Nasal cavity respiratory epithelium epithelial cell of viscerocranial mucosa (primary cell): ENCODE measurements around the gene WFDC10B. TPM values are rescaled to one million over a fixed set of nuclear protein-coding genes. Genes with fewer than 3 reads are reported as not detected.

Source experiments
- total RNA-seq: library from RNA; depleted of rRNA; stranded (reverse); fragments of >200 nt; gene quantifications from 2 replicates; pipeline ENCODE4 v1.2.3, GENCODE V29; 2014

Gene WFDC10B
- not detected in 2 replicates for total RNA-seq

DNA sequence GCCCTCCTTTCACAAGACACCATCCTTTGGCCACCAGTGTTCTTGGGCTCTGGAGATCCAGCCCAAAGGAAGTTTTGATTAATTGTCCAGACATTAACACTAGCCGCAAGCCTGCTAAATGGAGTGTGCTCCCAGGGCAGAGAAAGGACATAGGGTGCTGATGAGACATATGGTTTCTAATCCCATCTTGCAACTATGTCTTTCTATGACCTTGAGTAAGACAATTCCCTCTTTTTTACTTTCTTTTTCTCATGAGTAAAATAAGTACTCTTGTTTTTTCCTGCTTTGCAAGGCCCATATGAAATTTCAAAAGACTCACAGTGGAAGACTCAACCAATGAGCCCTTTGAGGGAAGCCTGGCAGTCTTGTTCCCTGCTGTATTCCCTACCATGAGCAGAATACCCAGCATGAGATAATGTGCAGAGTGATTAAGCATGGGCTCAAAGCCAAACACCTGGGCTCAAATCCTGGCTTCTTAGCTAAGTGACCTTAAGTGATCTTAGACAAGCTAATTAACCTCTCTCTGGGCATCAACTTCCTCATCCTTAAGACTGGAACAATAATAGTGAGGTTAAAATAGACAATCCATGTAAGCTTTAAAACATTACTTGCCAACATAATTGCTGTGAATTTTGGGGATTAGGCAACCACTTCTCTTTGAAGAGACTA, at the start of gene WFDC10B:
WFDC10B (minus strand) TSS at position 51 of the 669 bp plus-strand sequence. CDS start 19,027 bp downstream, outside the sequence.

DNA sequence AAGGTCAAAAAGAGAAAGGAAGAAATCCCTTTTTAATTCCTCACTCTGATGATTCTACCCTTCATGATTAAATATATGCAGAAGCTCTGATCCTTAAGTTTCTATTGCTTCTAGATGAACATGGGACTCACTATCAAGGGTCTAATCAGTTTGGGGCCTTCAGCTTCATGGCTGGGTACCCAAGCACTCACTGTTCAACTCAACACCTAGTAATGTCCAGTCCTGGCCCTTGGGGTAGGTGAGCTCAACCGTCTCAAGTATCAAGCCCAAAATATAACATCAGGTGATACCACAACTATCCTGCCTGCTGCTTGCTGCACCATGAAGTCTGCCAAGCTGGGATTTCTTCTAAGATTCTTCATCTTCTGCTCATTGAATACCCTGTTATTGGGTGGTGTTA, 17.2 kb upstream of the WFDC10B start, which contains the start of gene SPINT4:
SPINT4 (plus strand) TSS at position 301 of the 400 bp plus-strand sequence; CDS start at position 322, 21 bp downstream.

DNA sequence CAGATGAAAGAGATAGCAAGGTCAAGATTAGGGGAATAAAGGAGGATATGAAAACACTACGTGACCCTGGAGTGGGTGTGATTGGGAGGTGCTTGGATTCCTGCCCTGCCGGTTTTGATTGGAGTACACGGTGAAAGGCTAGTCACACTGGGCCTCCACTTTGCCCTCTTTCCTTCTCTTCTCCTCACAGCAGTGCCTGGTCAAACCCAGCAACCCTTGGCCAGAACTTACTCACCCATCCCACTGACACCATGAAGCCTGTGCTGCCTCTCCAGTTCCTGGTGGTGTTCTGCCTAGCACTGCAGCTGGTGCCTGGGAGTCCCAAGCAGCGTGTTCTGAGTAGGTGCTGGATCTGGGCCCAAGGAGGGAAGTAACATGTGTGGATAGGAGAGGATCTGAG, 2.9 kb downstream of the WFDC10B start, which contains the start of gene WFDC13:
WFDC13 (plus strand) TSS at position 166 of the 400 bp plus-strand sequence; CDS start at position 252, 86 bp downstream.

DNA sequence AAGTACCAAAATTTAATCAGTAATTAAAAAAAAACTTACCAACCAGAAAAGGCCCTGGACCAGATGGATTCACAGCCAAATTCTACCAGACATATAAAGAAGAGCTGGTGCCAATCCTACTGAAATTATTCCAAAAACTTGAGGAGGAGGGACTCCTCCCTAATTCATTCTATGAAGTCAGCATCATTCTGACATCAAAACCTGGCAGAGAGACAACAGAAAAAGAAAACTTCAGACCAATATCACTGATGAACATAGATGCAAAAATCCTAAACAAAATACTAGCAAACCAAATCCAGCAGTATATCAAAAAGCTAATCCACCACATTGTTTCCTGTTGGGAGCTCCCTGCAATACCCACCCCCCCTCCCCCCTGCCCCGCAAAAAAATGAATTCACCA, 34.7 kb downstream of the WFDC10B start, which contains the start of gene WFDC11:
WFDC11 (minus strand) TSS at position 101 of the 400 bp plus-strand sequence. CDS start 19,639 bp downstream, outside the sequence.

Other genes with a start within 250 kb of the WFDC10B start
- 12.0 TPM in 1 of 2 replicates, not detected in the other for gene WFDC2, start 235.3 kb downstream of the WFDC10B start, total RNA-seq
- gene SPINT3, start 189.4 kb downstream of the WFDC10B start, total RNA-seq, result not detected in 2 replicates
- gene WFDC6, start 165.5 kb downstream of the WFDC10B start, total RNA-seq, result not detected in 2 replicates
- gene EPPIN, start 157.6 kb downstream of the WFDC10B start, total RNA-seq, result not detected in 2 replicates
- gene WFDC8, start 125.7 kb downstream of the WFDC10B start, total RNA-seq, result not detected in 2 replicates
- gene WFDC10A, start 75.3 kb downstream of the WFDC10B start, total RNA-seq, result not detected in 2 replicates
- gene WFDC9, start 73.7 kb downstream of the WFDC10B start, total RNA-seq, result not detected in 2 replicates
- not detected in 2 replicates for gene WFDC11, start 34.8 kb downstream of the WFDC10B start, total RNA-seq
- gene WFDC13, start 3.0 kb downstream of the WFDC10B start, total RNA-seq, result not detected in 2 replicates
- gene SPINT4, start 17.3 kb upstream of the WFDC10B start, total RNA-seq, result not detected in 2 replicates
- 0.43 TPM in 1 of 2 replicates, not detected in the other for gene WFDC3, start 86.9 kb upstream of the WFDC10B start, total RNA-seq
- 14.9 and 16.1 TPM in 2 replicates for gene DNTTIP1, start 86.9 kb upstream of the WFDC10B start, total RNA-seq
- gene UBE2C, start 107.6 kb upstream of the WFDC10B start, total RNA-seq, result 0.34 TPM in 1 of 2 replicates, not detected in the other
- not detected in 2 replicates for gene TNNC2, start 122.3 kb upstream of the WFDC10B start, total RNA-seq
- 12.3 and 13.1 TPM in 2 replicates for gene SNX21, start 128.8 kb upstream of the WFDC10B start, total RNA-seq
- gene ACOT8, start 152.4 kb upstream of the WFDC10B start, total RNA-seq, result 23.9 and 29.3 TPM in 2 replicates
- gene ZSWIM3, start 152.6 kb upstream of the WFDC10B start, total RNA-seq, result 3.1 and 4.6 TPM in 2 replicates
- gene ZSWIM1, start 176.2 kb upstream of the WFDC10B start, total RNA-seq, result 3.8 and 5.2 TPM in 2 replicates
- 0.34 and 1.00 TPM in 2 replicates for gene SPATA25, start 182.6 kb upstream of the WFDC10B start, total RNA-seq
- gene NEURL2, start 186.2 kb upstream of the WFDC10B start, total RNA-seq, result 1.7 and 1.9 TPM in 2 replicates
- gene CTSA, start 186.3 kb upstream of the WFDC10B start, total RNA-seq, result 18.8 and 72.7 TPM in 2 replicates
- gene PLTP, start 207.1 kb upstream of the WFDC10B start, total RNA-seq, result 31.8 and 117 TPM in 2 replicates
- gene PCIF1, start 229.7 kb upstream of the WFDC10B start, total RNA-seq, result 7.9 and 10.7 TPM in 2 replicates